AG10803 (cell line): ENCODE measurements around the gene NEMP2.
"Not testable (repeated sequence)": the region's sequence is repeated elsewhere in the genome, so short reads cannot be mapped to it uniquely, and the experiment has no call there.

ENCODE experiments used
- DNase-seq: peaks from one replicate; pipeline ENCODE4 v3.0.0; 2010; ENCODE audit warnings: low read depth
- H3K4me3 ChIP-seq: 2 replicates; pipeline ENCODE4 v1.5.1; 2011; ENCODE audit warnings: mild to moderate bottlenecking, low read length, control low read depth
- TF ChIP-seq, protein P1 (sequence below): conservative IDR thresholded peaks from 2 replicates; pipeline ENCODE4 v1.5.1; 2011; ENCODE audit warnings: mild to moderate bottlenecking, low read length, control low read depth, inconsistent platforms

Gene NEMP2

DNA sequence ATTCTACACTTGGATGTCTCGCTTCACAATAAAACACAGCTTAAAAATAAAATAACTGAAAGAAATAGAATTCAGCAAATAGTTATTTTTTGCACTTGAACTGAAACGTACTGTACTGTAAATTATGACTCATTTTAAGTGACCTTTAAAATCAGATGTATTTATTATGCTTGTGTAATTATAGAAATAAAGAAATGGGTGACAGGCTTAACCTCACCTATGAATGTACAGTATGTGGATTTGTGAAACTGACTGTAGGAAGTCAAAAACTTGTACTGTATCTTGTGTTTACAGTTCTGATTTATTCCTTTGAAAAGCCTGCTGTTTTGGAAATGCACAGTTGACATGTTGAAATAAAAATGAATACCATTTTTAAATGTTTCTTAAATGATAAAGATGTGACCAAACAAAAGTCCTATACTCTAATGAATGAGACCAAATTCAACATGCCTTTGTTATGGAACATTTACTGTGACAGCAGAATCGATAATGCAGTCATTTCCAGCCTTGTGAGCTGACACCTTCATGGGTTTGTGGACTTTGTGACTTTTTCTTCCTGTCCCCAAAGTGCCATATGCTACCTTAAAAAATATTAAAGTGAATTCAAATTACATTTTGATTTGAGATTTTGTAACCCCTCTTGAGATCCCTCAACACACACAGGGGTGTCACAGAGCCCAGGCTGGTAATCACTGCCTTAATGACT is 32.7 kb downstream of the NEMP2 start:
- TF ChIP-seq, protein P1, sequence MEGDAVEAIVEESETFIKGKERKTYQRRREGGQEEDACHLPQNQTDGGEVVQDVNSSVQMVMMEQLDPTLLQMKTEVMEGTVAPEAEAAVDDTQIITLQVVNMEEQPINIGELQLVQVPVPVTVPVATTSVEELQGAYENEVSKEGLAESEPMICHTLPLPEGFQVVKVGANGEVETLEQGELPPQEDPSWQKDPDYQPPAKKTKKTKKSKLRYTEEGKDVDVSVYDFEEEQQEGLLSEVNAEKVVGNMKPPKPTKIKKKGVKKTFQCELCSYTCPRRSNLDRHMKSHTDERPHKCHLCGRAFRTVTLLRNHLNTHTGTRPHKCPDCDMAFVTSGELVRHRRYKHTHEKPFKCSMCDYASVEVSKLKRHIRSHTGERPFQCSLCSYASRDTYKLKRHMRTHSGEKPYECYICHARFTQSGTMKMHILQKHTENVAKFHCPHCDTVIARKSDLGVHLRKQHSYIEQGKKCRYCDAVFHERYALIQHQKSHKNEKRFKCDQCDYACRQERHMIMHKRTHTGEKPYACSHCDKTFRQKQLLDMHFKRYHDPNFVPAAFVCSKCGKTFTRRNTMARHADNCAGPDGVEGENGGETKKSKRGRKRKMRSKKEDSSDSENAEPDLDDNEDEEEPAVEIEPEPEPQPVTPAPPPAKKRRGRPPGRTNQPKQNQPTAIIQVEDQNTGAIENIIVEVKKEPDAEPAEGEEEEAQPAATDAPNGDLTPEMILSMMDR, result no peak
- H3K4me3 ChIP-seq, result no peak overlapping the region
- DNase-seq, result no peak

DNA sequence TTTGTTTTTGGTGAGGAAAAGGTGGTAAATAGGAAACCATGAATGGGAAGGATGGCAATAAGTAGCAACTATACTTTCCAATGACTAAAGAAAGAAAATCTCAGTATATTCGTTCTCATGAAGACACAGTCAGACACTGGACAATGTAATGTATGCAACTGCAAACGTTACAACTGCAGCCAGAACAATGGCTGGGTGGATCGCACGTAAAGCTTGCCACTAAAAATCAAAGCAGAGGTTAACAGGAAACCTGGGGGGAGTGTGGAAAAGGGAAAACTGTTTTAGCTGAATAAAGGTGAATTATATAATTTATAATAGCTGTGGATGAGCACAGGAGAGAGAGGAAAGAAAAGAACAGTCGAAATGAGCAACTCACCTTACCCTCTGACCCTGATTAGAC is 33.3 kb downstream of the NEMP2 start:
- no peak overlapping the region for H3K4me3 ChIP-seq
- TF ChIP-seq, protein P1, result no peak
- no peak for DNase-seq

DNA sequence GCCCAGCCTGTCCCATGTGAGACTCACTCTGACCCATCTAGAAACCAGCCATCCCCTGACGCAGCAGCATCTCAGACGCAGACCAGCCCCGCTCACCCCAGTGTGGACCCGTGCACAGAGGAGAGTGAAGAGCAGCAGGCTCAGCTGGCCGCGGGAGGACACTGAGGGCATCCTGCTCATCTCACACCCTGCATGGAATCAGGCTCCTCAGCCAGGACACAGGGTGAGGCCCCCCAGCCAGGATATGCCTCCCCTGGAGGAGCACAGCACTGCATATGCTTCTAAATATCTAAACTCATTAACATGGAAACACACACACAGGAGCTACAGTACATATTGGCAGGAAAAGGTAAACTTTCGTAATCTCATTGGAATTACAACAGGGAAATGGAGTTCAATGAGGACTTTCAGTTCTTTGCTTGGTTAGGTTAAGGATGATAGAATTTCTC is 34.4 kb downstream of the NEMP2 start:
- TF ChIP-seq, protein P1, result no peak
- H3K4me3 ChIP-seq, result no peak overlapping the region
- no peak for DNase-seq

DNA sequence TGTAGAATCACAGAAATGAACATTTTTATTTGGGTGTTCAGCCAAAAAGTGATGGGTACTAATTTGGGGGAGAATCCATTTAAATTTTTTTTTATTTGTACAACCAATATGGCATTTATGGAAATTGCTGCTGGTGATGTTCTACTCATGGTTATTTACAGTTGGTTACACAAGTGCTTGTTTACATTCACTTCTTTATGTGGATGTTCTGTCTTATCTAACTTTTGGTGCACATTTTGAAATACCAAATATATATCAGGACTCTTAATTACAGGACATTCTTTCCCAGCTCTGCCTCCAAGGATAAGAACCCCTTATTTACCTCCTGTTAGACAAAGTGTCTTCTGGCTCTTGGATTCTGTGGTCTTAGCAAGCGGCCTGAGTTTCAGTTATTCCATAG is 35.2 kb downstream of the NEMP2 start:
- no peak for DNase-seq
- TF ChIP-seq, protein P1, result no peak
- H3K4me3 ChIP-seq, result no peak overlapping the region

DNA sequence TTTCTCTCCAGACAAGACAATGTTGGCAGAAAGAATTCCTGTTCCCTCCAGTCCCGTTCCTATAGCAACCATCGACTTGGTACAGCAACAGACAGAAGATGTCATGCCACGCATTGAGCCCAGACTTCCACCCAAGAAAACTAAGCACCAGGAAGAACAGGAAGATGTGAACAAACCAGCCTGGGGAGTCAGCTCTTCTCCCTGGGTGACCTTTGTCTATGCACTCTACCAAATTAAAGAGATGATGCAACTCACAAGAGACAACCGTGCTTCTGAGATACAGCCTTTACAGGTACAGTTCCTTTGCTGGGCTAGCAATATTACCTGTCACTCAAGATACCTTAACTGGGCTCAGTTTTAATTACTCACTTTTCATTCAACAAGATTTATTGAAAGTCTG is 37.1 kb downstream of the NEMP2 start:
- TF ChIP-seq, protein P1, result no peak
- H3K4me3 ChIP-seq, result no peak overlapping the region
- peak; percentile 53 for DNase-seq

DNA sequence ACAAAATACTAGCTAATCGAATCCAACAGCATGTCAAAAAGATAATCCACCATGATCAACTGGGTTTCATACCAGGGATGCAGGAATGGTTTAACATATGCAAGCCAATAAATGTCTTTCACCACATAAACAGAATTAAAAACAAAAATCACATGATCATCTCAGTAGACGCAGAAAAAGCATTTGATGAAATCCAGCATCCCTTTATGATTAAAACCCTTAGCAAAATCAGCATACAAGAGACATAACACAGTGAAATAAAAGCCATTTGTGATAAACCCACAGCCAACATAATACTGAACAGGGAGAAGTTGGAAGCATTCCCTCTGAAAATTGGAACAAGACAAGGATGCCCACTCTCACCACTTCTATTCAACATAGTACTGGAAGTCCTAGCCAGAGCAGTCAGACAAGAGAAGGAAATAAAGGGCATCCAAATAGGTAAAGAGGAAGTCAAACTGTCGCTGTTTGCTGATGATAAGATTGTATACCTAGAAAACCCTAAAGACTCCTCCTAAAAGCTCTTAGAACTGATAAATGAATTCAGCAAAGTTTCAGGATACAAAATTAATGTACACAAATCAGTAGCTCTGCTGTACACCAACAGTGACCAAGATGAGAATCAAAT is 39.8 kb downstream of the NEMP2 start:
- H3K4me3 ChIP-seq, DNase-seq: not testable (repeated sequence)

DNA sequence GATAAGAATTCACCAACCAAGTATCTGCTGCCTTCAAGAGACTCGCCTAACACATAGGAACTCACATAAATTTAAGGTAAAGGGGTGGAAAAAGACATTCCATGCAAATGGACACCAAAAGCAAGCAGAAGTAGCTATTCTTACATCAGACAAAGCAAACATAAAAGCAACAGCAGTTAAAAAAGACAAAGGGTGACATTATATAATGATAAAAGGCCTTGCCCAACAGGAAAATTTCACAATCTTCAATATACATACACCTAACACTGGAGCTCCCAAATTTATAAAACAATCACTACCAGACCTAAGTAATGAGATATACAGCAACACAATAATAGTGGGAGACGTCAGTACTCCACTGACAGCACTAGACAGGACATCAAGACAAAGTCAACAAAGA is 41.4 kb downstream of the NEMP2 start:
- H3K4me3 ChIP-seq, result no peak overlapping the region
- no peak for DNase-seq
- TF ChIP-seq, protein P1, result no peak
